ENCODE results near the gene TRIM67. TPM values are rescaled to one million over a fixed set of nuclear protein-coding genes. Genes with fewer than 3 reads are reported as not detected.

TRIM67 gene
- total and polyA plus RNA-seq, 2 experiments from 2014 or later: 0.13 TPM; not detected in 1

DNA sequence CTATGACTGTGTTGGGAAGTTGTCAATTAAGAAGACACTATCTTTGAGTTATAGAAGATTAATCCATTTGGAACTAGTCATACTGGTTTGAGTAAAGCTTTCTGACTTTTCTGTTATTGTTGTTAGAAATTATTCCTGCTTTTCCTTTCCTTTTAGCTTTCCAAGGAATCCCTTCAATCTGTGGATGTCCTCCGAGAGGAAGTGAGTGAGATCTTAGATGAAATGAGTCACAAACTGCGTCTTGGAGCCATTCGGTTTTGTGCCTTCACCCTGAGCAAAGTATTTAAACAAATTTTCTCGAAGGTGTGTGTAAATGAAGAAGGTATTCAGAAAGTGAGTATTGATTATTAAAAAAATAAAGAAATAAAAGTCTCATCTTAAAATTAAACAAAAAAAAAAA, 98.5 kb downstream of the TRIM67 start:
- H3K79me2 ChIP-seq: peaks cover 3% of the 10 kb centered on the region
- no peak overlapping the region for H3K4me3 ChIP-seq
- peaks cover 4% of the 10 kb centered on the region for H3K9me3 ChIP-seq (ENCODE audit: low read depth)
- TF ChIP-seq EZH2 (IDR thresholded peaks at IDR 0.05; ENCODE audit: borderline replicate concordance) (no peak), EZH2phosphoT487 (IDR thresholded peaks at IDR 0.05; ENCODE audit: low read depth, severe bottlenecking, unreplicated experiment) (no peak)
- TF ChIP-seq, protein P1, sequence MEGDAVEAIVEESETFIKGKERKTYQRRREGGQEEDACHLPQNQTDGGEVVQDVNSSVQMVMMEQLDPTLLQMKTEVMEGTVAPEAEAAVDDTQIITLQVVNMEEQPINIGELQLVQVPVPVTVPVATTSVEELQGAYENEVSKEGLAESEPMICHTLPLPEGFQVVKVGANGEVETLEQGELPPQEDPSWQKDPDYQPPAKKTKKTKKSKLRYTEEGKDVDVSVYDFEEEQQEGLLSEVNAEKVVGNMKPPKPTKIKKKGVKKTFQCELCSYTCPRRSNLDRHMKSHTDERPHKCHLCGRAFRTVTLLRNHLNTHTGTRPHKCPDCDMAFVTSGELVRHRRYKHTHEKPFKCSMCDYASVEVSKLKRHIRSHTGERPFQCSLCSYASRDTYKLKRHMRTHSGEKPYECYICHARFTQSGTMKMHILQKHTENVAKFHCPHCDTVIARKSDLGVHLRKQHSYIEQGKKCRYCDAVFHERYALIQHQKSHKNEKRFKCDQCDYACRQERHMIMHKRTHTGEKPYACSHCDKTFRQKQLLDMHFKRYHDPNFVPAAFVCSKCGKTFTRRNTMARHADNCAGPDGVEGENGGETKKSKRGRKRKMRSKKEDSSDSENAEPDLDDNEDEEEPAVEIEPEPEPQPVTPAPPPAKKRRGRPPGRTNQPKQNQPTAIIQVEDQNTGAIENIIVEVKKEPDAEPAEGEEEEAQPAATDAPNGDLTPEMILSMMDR (IDR thresholded peaks at IDR 0.05; ENCODE audit: poor library complexity): no peak
- no peaks in the 10 kb centered on the region for H4K20me1 ChIP-seq (ENCODE audit: insufficient read depth, poor library complexity, severe bottlenecking)
- no peak overlapping the region for H2AFZ ChIP-seq
- DNase-seq (ENCODE audit: low spot score): no peak
- no peaks in the 10 kb centered on the region for H3K27me3 ChIP-seq
- no peaks in the 10 kb centered on the region for H3K9me2 ChIP-seq (replicated peaks; ENCODE audit: insufficient read depth)
- H3K4me1 ChIP-seq (ENCODE audit: insufficient read depth): no peaks in the 10 kb centered on the region
- H3K27ac ChIP-seq: no peak overlapping the region
- H3K4me2 ChIP-seq: no peak overlapping the region
- no peaks in the 10 kb centered on the region for H3K36me3 ChIP-seq (replicated peaks; ENCODE audit: insufficient read depth, low read depth)
- WGBS (ENCODE audit: low lambda C conversion rate, missing lambda C conversion rate): 96% methylated on average over 4 of the region's 4 CpGs

GRCh38 chr1:231264642-231265041, 102.8 kb downstream of the TRIM67 start:
- Histone ChIP-seq H3K4me1 (ENCODE audit: insufficient read depth) (no peaks in the 10 kb centered on the region), H3K79me2 (no peaks in the 10 kb centered on the region), H3K36me3 (replicated peaks; ENCODE audit: insufficient read depth, low read depth) (no peaks in the 10 kb centered on the region), H3K4me3 (no peak overlapping the region), H3K9me3 (ENCODE audit: low read depth) (no peaks in the 10 kb centered on the region), H3K4me2 (no peak overlapping the region), H3K27me3 (no peaks in the 10 kb centered on the region), H3K9me2 (replicated peaks; ENCODE audit: insufficient read depth) (no peaks in the 10 kb centered on the region), H3K27ac (no peak overlapping the region), H4K20me1 (ENCODE audit: insufficient read depth, poor library complexity, severe bottlenecking) (no peaks in the 10 kb centered on the region), H2AFZ (no peak overlapping the region)
- DNase-seq (ENCODE audit: low spot score): no peak
- 96% methylated on average over 1 of the region's 1 CpG for WGBS (ENCODE audit: low lambda C conversion rate, missing lambda C conversion rate)
- TF ChIP-seq EZH2 (IDR thresholded peaks at IDR 0.05; ENCODE audit: borderline replicate concordance) (no peak), EZH2phosphoT487 (IDR thresholded peaks at IDR 0.05; ENCODE audit: low read depth, severe bottlenecking, unreplicated experiment) (no peak)
- TF ChIP-seq, protein P1 (IDR thresholded peaks at IDR 0.05; ENCODE audit: poor library complexity): no peak

GRCh38 chr1:231265379-231265778, 103.5 kb downstream of the TRIM67 start:
- no peak for DNase-seq (ENCODE audit: low spot score)
- H3K9me2 ChIP-seq (replicated peaks; ENCODE audit: insufficient read depth): no peaks in the 10 kb centered on the region
- TF ChIP-seq EZH2phosphoT487 (IDR thresholded peaks at IDR 0.05; ENCODE audit: low read depth, severe bottlenecking, unreplicated experiment) (no peak), EZH2 (IDR thresholded peaks at IDR 0.05; ENCODE audit: borderline replicate concordance) (no peak)
- TF ChIP-seq, protein P1 (IDR thresholded peaks at IDR 0.05; ENCODE audit: poor library complexity): no peak
- H3K36me3 ChIP-seq (replicated peaks; ENCODE audit: insufficient read depth, low read depth): no peaks in the 10 kb centered on the region
- no peaks in the 10 kb centered on the region for H4K20me1 ChIP-seq (ENCODE audit: insufficient read depth, poor library complexity, severe bottlenecking)
- H2AFZ ChIP-seq: no peak overlapping the region
- no peaks in the 10 kb centered on the region for H3K27me3 ChIP-seq
- no peaks in the 10 kb centered on the region for H3K4me1 ChIP-seq (ENCODE audit: insufficient read depth)
- H3K4me2 ChIP-seq: no peak overlapping the region
- no peak overlapping the region for H3K27ac ChIP-seq
- H3K9me3 ChIP-seq (ENCODE audit: low read depth): no peaks in the 10 kb centered on the region
- WGBS (ENCODE audit: low lambda C conversion rate, missing lambda C conversion rate): 89% methylated on average over 3 of the region's 3 CpGs
- no peak overlapping the region for H3K4me3 ChIP-seq
- no peaks in the 10 kb centered on the region for H3K79me2 ChIP-seq

All from hepatocyte (in vitro differentiated cells).